Measurements from ENCODE around the gene MAP6D1. TPM values are rescaled to one million over a fixed set of nuclear protein-coding genes. Genes with fewer than 3 reads are reported as not detected.

Gene MAP6D1
- total and polyA plus RNA-seq, 2 donors (not counting 1 experiment from before 2014, with no cell fraction given): 0.46 to 4.2 TPM

GRCh38 chr3:183801601-183802000 lies 23.8 kb downstream of the MAP6D1 start:
- ChIA-PET POLR2A (no interaction called here), CTCF (no interaction called here)
- no peak overlapping the region for H3K27ac Mint-ChIP-seq
- Histone ChIP-seq H4K20me1 (ENCODE audit: control insufficient read depth, insufficient read depth, low read length, poor library complexity, severe bottlenecking) (no peaks in the 10 kb centered on the region), H3K4me1 (ENCODE audit: control insufficient read depth in 2 of 2, insufficient read depth in 2 of 2, low read length in 2 of 2) (no peaks in the 10 kb centered on the region), H3K4me3 (ENCODE audit: control extremely low read depth in 1 of 5, extremely low read depth in 1 of 5, insufficient read depth in 1 of 5, low read depth in 2 of 5, low read length in 4 of 5) (no peak overlapping the region), H2AFZ (ENCODE audit: insufficient read depth, low read depth, low read length, poor library complexity, severe bottlenecking) (no peak overlapping the region), H3K79me2 (ENCODE audit: control insufficient read depth, insufficient read depth, low read length) (no peaks in the 10 kb centered on the region), H3K9me3 (ENCODE audit: control extremely low read depth in 1 of 3, control insufficient read depth in 2 of 3, insufficient read depth in 1 of 3, low read length in 2 of 3) (no peaks in the 10 kb centered on the region), H3K4me2 (replicated peaks; ENCODE audit: low read depth, low read length, poor library complexity, severe bottlenecking) (no peak overlapping the region), H3K27me3 (replicated peaks in 1 of 4; ENCODE audit: control extremely low read depth in 1 of 4, control insufficient read depth in 3 of 4, insufficient read depth in 4 of 4, low read length in 3 of 4) (no peaks in the 10 kb centered on the region), H3K27ac (ENCODE audit: low read length in 2 of 2) (no peak overlapping the region), H3K9ac (ENCODE audit: low read length) (no peak overlapping the region), H3K36me3 (replicated peaks in 1 of 2; ENCODE audit: control extremely low read depth in 1 of 2, control insufficient read depth in 1 of 2, extremely low read depth in 1 of 2, insufficient read depth in 2 of 2, low read length in 1 of 2) (peaks cover 1 to 60% of the 10 kb centered on the region in 2 experiments)
- H3K4me3 Mint-ChIP-seq: no peak overlapping the region
- no peak for ATAC-seq (ENCODE audit: low read depth)
- no peaks in the 10 kb centered on the region for H3K4me1 Mint-ChIP-seq
- DNase-seq: no peak
- TF ChIP-seq EZH2 (IDR thresholded peaks at IDR 0.05; ENCODE audit: borderline replicate concordance, insufficient read depth, low read depth, low read length, poor library complexity, severe bottlenecking) (no peak), CTCF (IDR thresholded peaks at IDR 0.05) (no peak)
- no peaks in the 10 kb centered on the region for H3K9me3 Mint-ChIP-seq (ENCODE audit: insufficient read depth)
- no peaks in the 10 kb centered on the region for H3K27me3 Mint-ChIP-seq
- intact Hi-C loops (cut with micrococcal nuclease): no loop called here
- WGBS (ENCODE audit: insufficient coverage): 94% methylated on average over 3 of the region's 5 CpGs

GRCh38 chr3:183800243-183800863 lies 25.0 kb downstream of the MAP6D1 start:
- ChIA-PET POLR2A (no interaction called here), CTCF (no interaction called here)
- no peak overlapping the region for H3K4me3 Mint-ChIP-seq
- Histone ChIP-seq H3K9me3 (ENCODE audit: control extremely low read depth in 1 of 3, control insufficient read depth in 2 of 3, insufficient read depth in 1 of 3, low read length in 2 of 3) (no peaks in the 10 kb centered on the region), H3K4me1 (ENCODE audit: control insufficient read depth in 2 of 2, insufficient read depth in 2 of 2, low read length in 2 of 2) (no peaks in the 10 kb centered on the region), H2AFZ (ENCODE audit: insufficient read depth, low read depth, low read length, poor library complexity, severe bottlenecking) (no peak overlapping the region), H3K9ac (ENCODE audit: low read length) (no peak overlapping the region), H3K4me3 (ENCODE audit: control extremely low read depth in 1 of 5, extremely low read depth in 1 of 5, insufficient read depth in 1 of 5, low read depth in 2 of 5, low read length in 4 of 5) (no peak overlapping the region), H3K79me2 (ENCODE audit: control insufficient read depth, insufficient read depth, low read length) (no peaks in the 10 kb centered on the region), H4K20me1 (ENCODE audit: control insufficient read depth, insufficient read depth, low read length, poor library complexity, severe bottlenecking) (no peaks in the 10 kb centered on the region), H3K27ac (ENCODE audit: low read length in 2 of 2) (no peak overlapping the region), H3K27me3 (replicated peaks in 1 of 4; ENCODE audit: control extremely low read depth in 1 of 4, control insufficient read depth in 3 of 4, insufficient read depth in 4 of 4, low read length in 3 of 4) (no peaks in the 10 kb centered on the region), H3K36me3 (replicated peaks in 1 of 2; ENCODE audit: control extremely low read depth in 1 of 2, control insufficient read depth in 1 of 2, extremely low read depth in 1 of 2, insufficient read depth in 2 of 2, low read length in 1 of 2) (peaks cover 1 to 51% of the 10 kb centered on the region in 2 experiments), H3K4me2 (replicated peaks; ENCODE audit: low read depth, low read length, poor library complexity, severe bottlenecking) (no peak overlapping the region)
- DNase-seq (no peak), ATAC-seq (ENCODE audit: low read depth) (no peak)
- 100% methylated on average over 4 of the region's 8 CpGs for WGBS (ENCODE audit: insufficient coverage)
- intact Hi-C loops (cut with micrococcal nuclease): no loop called here
- no peak overlapping the region for H3K27ac Mint-ChIP-seq
- no peaks in the 10 kb centered on the region for H3K27me3 Mint-ChIP-seq
- TF ChIP-seq EZH2 (IDR thresholded peaks at IDR 0.05; ENCODE audit: borderline replicate concordance, insufficient read depth, low read depth, low read length, poor library complexity, severe bottlenecking) (no peak), CTCF (IDR thresholded peaks at IDR 0.05) (no peak)
- H3K9me3 Mint-ChIP-seq (ENCODE audit: insufficient read depth): no peaks in the 10 kb centered on the region
- H3K4me1 Mint-ChIP-seq: no peaks in the 10 kb centered on the region
